Measurements from ENCODE around the gene USH2A.
"Not testable (repeated sequence)": the region's sequence is repeated elsewhere in the genome, so short reads cannot be mapped to it uniquely, and the experiment has no call there.

USH2A gene

DNA sequence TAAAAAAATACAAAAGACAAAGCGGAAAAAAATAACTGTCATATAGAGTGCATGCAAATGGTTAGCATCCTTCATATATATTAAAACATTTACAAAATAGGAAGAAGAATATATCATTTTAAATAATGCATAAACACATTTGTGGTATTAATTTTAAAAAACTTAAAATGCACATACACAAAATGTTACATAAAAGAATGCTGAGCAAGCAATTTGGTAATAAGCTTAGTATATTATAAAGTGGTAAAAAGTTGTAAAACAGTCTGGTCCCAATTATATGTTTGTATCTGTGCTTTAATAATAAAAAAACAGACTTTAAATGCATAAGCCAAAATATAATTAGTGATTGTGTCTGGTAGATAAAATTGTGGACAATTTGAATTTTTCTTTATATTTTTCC lies 394.6 kb downstream of the USH2A start:
- DNase-seq, result no peak

DNA sequence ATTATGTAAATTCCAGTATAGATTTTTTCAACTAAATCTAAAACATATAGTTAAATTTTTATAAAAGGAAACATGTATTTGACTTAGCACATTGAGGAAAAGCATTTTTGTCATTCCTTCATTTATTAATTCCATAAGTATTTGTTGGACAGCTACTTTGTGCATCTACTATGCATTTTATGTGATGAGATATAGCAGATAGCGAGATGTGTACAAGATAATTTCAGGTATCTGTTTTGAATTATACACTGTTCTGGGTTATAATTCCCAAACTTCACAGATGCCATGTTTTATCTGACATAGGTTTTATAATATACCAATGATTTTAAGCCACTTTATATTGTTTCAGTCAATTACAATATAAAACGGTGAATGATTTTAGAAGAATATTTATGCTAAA lies 398.7 kb downstream of the USH2A start:
- DNase-seq, result no peak

GRCh38 chr1:216020743-216021345 lies 402.4 kb downstream of the USH2A start:
- DNase-seq, result no peak

DNA sequence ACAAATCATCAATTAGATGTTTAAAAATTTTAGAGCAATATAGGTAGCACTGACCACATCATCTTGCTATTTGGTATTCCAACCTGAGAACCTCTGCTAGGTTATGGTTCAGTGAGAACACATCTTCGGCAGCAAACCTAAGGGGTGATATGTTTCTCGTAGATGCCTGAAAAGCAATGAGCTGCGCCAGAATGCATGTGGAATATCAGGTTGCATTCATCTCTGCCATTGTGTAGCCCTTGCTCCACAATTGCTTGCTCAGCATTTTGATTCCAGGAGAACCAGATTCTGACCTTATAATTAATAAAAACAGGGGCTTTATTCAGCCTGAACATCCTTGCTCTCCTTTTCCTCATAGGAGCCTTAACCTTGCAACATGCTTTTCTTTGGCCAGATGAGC lies 408.1 kb downstream of the USH2A start:
- DNase-seq, result no peak

- no peak for DNase-seq
Observed at GRCh38 chr1:216014086-216014485, 409.2 kb downstream of the USH2A start.

DNA sequence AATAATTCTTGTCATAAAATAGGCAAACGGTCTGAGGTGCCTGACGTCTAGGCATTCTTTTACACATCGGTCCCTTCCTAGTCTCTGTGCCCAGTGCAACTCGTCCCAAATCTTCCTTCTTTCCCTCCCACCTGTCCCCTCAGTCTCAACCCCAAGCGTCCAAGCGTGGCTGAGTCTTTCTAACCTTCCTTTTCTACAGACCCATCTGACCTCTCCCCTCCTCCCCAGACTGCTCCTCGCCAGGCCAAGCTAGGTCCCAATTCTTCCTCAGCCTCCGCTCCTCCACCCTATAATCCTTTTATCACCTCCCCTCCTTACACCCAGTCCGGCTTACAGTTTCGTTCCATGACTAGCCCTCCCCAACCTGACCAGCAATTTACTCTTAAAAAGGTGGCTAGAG lies 413.8 kb downstream of the USH2A start:
- not testable (repeated sequence) for DNase-seq

GRCh38 chr1:216005916-216006315 lies 417.3 kb downstream of the USH2A start:
- no peak for DNase-seq

- no peak for DNase-seq
Observed at GRCh38 chr1:215992620-215993019, 430.6 kb downstream of the USH2A start.

DNA sequence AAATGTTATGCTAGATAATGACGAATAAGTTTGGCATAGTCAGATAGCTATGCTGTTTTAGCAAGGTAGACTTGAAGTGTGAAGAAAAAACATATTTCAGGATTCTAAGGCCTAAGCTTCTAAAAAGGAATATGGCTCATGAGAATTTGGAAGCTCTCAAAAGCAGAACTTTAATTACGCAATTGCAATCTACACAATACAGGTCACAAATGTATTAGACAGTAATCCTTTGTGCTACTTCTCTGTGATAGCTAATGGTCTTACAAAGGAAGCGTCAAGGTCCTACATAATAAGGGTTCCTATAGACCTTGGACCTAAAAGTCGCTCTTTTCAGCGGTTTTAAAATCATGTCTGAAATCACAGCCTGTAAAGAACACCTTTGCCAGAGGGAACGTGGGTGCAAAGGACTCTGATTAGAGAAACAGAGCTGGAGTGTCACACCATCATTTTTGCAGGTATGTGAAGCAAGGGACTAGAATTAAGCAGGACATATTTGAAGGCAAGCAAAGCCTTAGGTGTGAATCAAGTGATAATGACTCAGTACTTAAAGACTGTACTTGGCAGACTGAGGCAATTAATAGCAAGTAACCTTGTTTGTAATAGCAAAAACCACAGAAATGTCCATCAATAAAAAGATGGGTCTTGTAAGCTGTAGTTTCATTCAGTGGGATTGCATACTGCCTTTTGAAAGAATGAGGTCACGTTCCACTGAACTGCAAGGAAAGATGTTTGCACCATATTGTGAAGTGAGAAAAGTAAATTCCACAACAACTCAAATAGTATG lies 436.0 kb downstream of the USH2A start:
- no peak for DNase-seq

DNA sequence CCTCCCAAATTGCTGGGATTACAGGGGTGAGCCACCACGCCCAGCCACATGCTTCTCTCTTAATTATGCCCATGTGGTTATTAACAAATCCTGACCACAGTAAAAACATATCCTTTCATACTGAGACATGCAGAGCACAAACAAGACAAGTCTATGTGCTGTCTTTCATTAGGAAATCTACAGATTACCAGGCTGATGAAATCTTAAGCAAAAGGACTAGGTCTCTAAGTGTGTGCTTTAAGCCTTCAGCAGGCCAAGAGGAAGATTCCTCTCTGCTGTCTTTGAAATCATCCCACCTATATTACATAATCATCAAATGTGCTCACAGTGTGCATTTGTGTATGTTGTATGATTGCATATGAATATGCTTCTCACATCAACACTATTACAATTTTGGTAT lies 436.8 kb downstream of the USH2A start:
- DNase-seq, result no peak

GRCh38 chr1:215983680-215984079 lies 439.6 kb downstream of the USH2A start:
- no peak for DNase-seq

- DNase-seq, result no peak
Observed at GRCh38 chr1:215971793-215972441, 451.3 kb downstream of the USH2A start.

- DNase-seq, result no peak
Observed at GRCh38 chr1:215970406-215970805, 452.8 kb downstream of the USH2A start.

DNA sequence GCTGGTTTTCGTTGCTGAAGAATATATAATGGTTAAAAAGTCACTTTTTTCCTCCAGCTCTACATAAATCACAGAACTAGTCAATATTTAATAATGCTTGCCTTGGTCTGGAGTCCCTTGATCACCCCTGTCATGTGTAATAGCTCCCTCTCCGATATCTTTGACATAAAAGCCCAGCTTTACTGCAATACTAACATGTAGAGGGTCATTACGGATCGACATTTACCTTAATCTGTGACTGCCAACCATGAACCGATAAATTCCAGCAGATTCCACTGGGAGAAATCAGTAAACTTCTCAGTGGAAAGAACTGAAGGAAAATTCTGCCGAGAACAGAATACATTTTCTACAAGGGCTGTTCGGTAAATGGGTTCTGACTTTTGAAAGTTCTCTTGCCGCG lies 459.6 kb downstream of the USH2A start:
- DNase-seq, result no peak

DNA sequence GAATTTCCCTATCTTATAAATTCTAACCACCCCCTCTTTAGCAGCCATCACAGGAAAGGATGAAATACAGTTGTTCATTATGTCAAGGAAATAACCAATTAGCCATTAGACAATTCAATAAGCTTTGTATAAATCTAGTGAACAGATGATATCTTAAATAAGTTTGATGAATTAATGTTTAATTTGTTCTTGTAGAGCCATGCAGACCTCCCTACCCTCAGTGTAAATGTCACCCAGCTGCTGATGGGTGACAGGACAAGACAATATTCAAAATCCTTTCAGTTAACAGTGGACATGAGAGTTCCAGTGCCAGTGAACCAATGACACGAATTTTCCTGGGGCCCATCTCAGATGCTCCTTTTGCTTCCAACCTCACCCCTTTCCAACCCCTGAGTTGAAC lies 460.2 kb downstream of the USH2A start:
- no peak for DNase-seq

- DNase-seq, result no peak
Observed at GRCh38 chr1:215958841-215959240, 464.4 kb downstream of the USH2A start.

DNA sequence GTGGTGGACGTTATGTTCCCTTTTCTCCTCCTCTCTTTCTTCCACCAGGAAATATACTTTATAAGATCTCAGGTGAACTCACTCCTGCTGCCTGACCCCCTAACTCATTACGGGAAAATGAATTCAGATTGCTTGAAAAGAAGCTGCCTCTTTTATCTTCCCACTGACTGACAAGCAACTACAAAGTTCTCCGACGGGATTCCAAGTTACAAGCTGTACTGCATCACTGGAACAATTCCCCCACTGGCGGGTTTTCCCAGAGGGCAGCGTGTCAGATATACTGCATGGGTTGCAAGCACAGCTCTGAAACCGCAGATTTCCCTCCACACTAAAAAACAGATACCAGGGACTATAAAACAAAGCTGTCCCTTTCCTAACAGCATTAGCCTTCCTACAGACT lies 465.6 kb downstream of the USH2A start:
- no peak for DNase-seq

DNA sequence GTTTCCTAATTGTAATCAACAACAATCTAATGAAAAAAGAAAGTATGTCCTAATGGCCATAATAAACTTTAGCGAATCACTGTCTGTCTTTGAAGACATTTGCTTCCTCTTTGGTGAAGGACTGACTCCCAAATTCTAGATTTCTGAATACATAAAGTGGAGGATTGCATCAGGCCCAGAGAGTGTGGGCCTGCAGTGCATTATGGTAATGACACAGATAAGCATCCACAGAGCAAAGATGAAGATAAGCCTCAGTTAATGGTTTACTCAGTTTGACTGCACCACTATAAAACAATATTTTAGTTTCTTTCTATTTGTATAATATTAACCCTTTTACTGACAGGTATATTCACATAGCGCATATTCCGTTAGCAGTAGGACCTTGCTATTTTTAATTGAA lies 490.7 kb downstream of the USH2A start:
- DNase-seq, result no peak

DNA sequence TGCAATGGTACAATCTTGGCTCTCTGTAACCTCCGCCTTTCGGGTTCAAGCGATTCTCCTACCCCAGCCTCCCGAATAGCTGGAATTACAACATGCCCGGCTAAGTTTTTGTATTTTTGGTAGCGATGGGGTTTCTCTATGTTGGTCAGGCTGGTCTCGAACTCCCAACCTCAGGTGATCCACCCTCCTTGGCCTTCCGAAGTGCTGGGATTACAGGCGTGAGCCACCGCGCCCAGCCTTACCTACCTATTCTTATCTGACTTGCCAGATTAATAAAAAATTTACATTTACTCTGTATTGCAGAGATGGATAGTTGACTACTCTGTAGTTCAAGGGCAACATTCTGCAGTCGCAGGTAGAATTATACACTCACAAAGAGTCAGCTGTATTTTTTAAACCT lies 496.6 kb downstream of the USH2A start:
- no peak for DNase-seq

DNA sequence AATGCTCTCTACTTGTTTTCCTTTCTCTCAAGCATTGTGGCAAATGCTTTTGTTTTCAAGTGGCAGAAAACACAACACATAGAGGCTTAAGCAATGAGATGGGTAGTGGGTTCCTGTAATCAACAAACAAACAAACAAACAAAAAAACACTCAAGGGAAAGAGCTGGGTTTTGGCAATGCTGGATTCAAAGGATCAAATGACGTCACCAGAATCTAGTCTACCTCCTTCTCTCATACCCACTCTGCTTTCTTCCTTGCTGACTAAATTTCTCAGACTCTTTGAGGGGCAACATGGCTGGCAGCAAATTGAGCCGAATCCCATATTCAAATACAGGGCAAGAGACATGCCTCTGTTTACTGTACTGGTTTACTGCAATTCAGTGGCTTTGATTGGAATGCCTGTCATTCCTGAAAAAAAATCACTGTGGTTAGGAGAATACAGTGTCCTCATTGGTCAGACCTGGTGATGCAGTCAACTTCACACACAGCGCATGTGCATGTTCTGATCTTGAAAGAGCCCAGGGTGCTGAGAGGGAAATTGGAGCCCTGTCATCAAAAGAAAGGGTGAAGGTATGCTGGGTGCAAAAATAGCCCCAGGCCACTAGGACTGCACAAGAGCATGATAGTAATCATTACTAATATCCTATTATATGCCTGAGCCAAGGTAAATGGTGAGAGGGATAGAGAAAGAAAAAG lies 500.0 kb downstream of the USH2A start:
- no peak for DNase-seq

DNA sequence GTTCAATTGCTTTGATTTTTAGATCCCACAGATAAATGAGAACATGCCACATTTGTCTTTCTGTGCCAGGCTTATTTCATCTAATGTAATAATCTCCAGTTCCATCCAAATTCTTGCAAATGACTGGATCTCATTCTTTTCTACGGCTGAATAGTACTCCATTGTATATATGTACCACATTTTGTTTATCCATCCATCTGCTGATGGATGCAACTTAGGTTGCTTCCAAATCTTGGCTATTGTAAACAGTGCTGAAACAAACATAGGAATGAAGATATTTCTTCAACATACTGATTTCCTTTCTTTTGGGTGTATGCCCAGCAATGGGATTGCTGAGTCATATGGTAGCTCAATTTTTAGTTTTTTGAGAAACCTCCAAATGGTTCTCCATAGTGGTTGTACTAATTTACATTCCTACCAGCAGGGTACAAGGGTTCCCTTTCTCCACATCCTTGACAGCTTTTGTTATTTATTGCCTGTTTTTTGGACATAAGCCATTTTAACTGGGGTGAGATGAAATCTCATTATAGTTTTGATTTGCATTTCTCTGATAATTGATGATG lies 511.8 kb downstream of the USH2A start:
- DNase-seq, result no peak

- DNase-seq, result no peak
Observed at GRCh38 chr1:215905493-215906115, 517.6 kb downstream of the USH2A start.

- no peak for DNase-seq
Observed at GRCh38 chr1:215900684-215901083, 522.6 kb downstream of the USH2A start.

Data from CD4-positive, alpha-beta T cell treated with Interleukin-6 for 4 hours (primary cell).